BLaER1 (cell line): ENCODE data around the gene SRMS.
A peak's percentile ranks its signal among the peaks of the same experiment; 100 is the strongest.

ENCODE experiments used
- H3K27ac ChIP-seq: shearing (Covaris generic); formaldehyde crosslinking; 2 replicates; pipeline ENCODE4 v1.8.1; 2022
- H3K27me3 ChIP-seq: shearing (Covaris generic); formaldehyde crosslinking; 2 replicates; pipeline ENCODE4 v1.8.1; 2022
- H3K36me3 ChIP-seq: shearing (Covaris generic); formaldehyde crosslinking; 2 replicates; pipeline ENCODE4 v1.8.1; 2022
- H3K4me1 ChIP-seq: shearing (Covaris generic); formaldehyde crosslinking; 2 replicates; pipeline ENCODE4 v1.8.1; 2022
- H3K4me2 ChIP-seq: shearing (Covaris generic); formaldehyde crosslinking; 2 replicates; pipeline ENCODE4 v1.8.1; 2022
- H3K4me3 ChIP-seq: shearing (Covaris generic); formaldehyde crosslinking; 2 replicates; pipeline ENCODE4 v1.8.1; 2022
- H3K9ac ChIP-seq: shearing (Covaris generic); formaldehyde crosslinking; 2 replicates; pipeline ENCODE4 v1.8.1; 2022
- H3K9me3 ChIP-seq: shearing (Covaris generic); formaldehyde crosslinking; 2 replicates; pipeline ENCODE4 v1.8.1; 2022
- H4K20me1 ChIP-seq: shearing (Covaris generic); formaldehyde crosslinking; 2 replicates; pipeline ENCODE4 v1.8.1; 2022
- Cebpa-rat ChIP-seq: shearing (Covaris generic); IDR thresholded peaks from 2 replicates; pipeline ENCODE4 v1.8.1; 2022

Gene SRMS

DNA sequence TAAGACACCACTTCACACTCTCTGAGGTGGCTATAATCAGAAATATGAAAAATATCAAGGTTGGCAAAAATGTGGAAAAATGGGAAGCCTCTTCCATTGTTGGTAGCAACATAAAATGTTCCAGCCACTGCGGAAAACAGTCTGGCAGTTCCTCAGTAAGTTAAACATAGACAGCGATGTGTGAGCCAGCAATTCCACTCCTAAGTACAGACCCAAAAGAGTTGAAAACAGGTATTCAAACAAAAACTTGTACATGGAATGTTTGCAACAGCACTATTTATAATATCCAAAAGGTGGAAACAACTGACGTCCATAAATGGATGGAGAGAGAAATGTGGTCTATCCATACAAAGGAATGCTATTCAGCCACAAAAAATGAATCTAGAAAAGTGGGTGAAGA, 34.3 kb downstream of the SRMS start:
- H4K20me1 ChIP-seq: no peaks in the 10 kb centered on the region
- TF ChIP-seq Cebpa-rat: no peak
- H3K4me2 ChIP-seq: no peak overlapping the region
- H3K4me3 ChIP-seq: no peak overlapping the region
- H3K36me3 ChIP-seq: no peaks in the 10 kb centered on the region; the same call in 1 of the 2 replicates
- H3K9me3 ChIP-seq: peaks cover 27% of the 10 kb centered on the region
- H3K27me3 ChIP-seq: no peaks in the 10 kb centered on the region
- H3K27ac ChIP-seq: no peak overlapping the region
- H3K9ac ChIP-seq: no peak overlapping the region
- peaks cover 27% of the 10 kb centered on the region for H3K4me1 ChIP-seq

- no peaks in the 10 kb centered on the region for H4K20me1 ChIP-seq
- no peak overlapping the region for H3K27ac ChIP-seq
- no peak overlapping the region for H3K9ac ChIP-seq
- H3K36me3 ChIP-seq: no peaks in the 10 kb centered on the region
- TF ChIP-seq Cebpa-rat: no peak
- peaks cover 18% of the 10 kb centered on the region for H3K4me1 ChIP-seq
- H3K9me3 ChIP-seq: peaks cover 36% of the 10 kb centered on the region
- H3K4me3 ChIP-seq: no peak overlapping the region
- H3K27me3 ChIP-seq: 0 out of 2 replicates have a peak, but pooled peaks cover 4% of the 10 kb centered on the region
- no peak overlapping the region for H3K4me2 ChIP-seq
These were observed 38.4 kb downstream of the SRMS start for GRCh38 chr20:63509088-63509564.

- no peak for TF ChIP-seq Cebpa-rat
- H4K20me1 ChIP-seq: no peaks in the 10 kb centered on the region
- peaks cover 33% of the 10 kb centered on the region for H3K9me3 ChIP-seq
- no peak overlapping the region for H3K27ac ChIP-seq
- peak overlapping the region; percentile 23 for H3K4me2 ChIP-seq
- 0 out of 2 replicates have a peak, but pooled peaks cover 4% of the 10 kb centered on the region for H3K27me3 ChIP-seq
- H3K4me3 ChIP-seq: no peak overlapping the region
- no peak overlapping the region for H3K9ac ChIP-seq
- peaks cover 24% of the 10 kb centered on the region for H3K4me1 ChIP-seq
- no peaks in the 10 kb centered on the region for H3K36me3 ChIP-seq
These were observed 39.3 kb downstream of the SRMS start for GRCh38 chr20:63508072-63508768.

- H3K4me1 ChIP-seq: peaks cover 34% of the 10 kb centered on the region
- no peak overlapping the region for H3K4me2 ChIP-seq
- no peak overlapping the region for H3K9ac ChIP-seq
- no peak for TF ChIP-seq Cebpa-rat
- H3K9me3 ChIP-seq: peaks cover 30% of the 10 kb centered on the region
- no peak overlapping the region for H3K27ac ChIP-seq
- no peak overlapping the region for H3K4me3 ChIP-seq
- no peaks in the 10 kb centered on the region for H4K20me1 ChIP-seq
- 0 out of 2 replicates have a peak, but pooled peaks cover 4% of the 10 kb centered on the region for H3K27me3 ChIP-seq
- H3K36me3 ChIP-seq: no peaks in the 10 kb centered on the region
These were observed 40.3 kb downstream of the SRMS start for GRCh38 chr20:63507083-63507743.

- Histone ChIP-seq H4K20me1 (no peaks in the 10 kb centered on the region), H3K9me3 (peaks cover 30% of the 10 kb centered on the region), H3K9ac (no peak overlapping the region), H3K4me1 (peaks cover 43% of the 10 kb centered on the region), H3K27me3 (0 out of 2 replicates have a peak, but pooled peaks cover 4% of the 10 kb centered on the region), H3K27ac (no peak overlapping the region), H3K36me3 (no peaks in the 10 kb centered on the region), H3K4me2 (no peak overlapping the region), H3K4me3 (no peak overlapping the region)
- no peak for TF ChIP-seq Cebpa-rat
These were observed 41.8 kb downstream of the SRMS start for GRCh38 chr20:63505723-63506122.

DNA sequence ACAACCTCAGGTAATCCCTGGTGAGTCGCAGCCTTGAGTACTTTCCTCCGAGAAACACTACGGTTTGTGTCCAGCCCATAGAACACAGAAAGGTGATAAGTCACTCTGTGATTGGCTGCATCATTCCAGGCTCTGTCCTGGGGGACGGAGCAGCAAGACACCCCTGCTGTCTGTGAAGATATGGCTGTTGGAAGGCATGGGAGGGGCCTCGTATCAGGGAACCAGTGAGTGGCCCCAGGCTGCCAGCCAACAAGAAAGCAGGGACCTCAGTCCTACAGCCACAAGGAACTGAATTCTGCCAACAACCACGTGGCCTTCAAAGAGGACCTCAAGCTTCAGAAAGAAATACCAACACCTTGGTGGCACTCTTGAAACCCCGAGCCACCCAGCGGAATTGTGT, 42.3 kb downstream of the SRMS start:
- Histone ChIP-seq H3K4me1 (peaks cover 47% of the 10 kb centered on the region), H3K27me3 (0 out of 2 replicates have a peak, but pooled peaks cover 4% of the 10 kb centered on the region), H3K9me3 (peaks cover 30% of the 10 kb centered on the region), H3K27ac (no peak overlapping the region), H3K4me2 (no peak overlapping the region), H3K36me3 (no peaks in the 10 kb centered on the region), H3K4me3 (no peak overlapping the region), H4K20me1 (no peaks in the 10 kb centered on the region), H3K9ac (no peak overlapping the region)
- no peak for TF ChIP-seq Cebpa-rat

- Histone ChIP-seq H3K9ac (no peak overlapping the region), H3K27me3 (0 out of 2 replicates have a peak, but pooled peaks cover 4% of the 10 kb centered on the region), H3K4me2 (no peak overlapping the region), H3K4me1 (peaks cover 53% of the 10 kb centered on the region), H3K4me3 (no peak overlapping the region), H4K20me1 (no peaks in the 10 kb centered on the region), H3K27ac (no peak overlapping the region), H3K9me3 (peaks cover 30% of the 10 kb centered on the region), H3K36me3 (no peaks in the 10 kb centered on the region)
- no peak for TF ChIP-seq Cebpa-rat
These were observed 42.9 kb downstream of the SRMS start for GRCh38 chr20:63504642-63505041.

GRCh38 chr20:63503524-63503923, 44.0 kb downstream of the SRMS start:
- H3K9ac ChIP-seq: no peak overlapping the region

DNA sequence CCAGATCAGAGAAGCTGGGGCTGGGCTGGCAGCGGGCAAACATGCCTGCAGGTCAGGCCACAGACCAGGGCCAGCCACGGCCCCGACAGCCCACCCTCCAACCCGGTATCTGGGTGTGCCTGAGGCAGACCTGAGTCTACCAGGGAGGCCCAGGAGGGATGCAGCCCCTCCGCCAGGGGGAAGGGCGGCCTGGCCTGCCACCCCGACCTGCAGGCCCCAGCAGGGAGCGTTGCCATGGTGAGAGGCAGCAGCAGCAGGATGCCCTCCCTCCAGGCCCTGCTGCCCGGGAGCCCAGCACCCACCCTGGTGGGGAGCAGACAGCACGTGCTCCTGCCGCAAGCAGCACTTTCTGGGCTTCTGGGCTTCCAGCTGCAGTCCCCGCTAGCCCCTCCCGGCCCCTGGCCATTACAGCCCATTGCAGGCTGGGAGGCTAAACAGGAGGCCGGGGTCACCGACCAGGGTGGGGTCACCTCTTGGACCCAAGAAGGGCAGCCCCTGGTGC, 44.8 kb downstream of the SRMS start:
- Histone ChIP-seq H3K4me1 (peaks cover 55% of the 10 kb centered on the region), H3K36me3 (no peaks in the 10 kb centered on the region), H3K27ac (peak overlapping the region; percentile 61), H3K27me3 (peaks cover 9% of the 10 kb centered on the region; the same call in 1 of the 2 replicates), H3K9me3 (peaks cover 25% of the 10 kb centered on the region), H3K4me3 (no peak overlapping the region), H3K9ac (no peak overlapping the region), H4K20me1 (peaks cover 5% of the 10 kb centered on the region; the same call in 1 of the 2 replicates), H3K4me2 (peak overlapping the region; percentile 97)
- TF ChIP-seq Cebpa-rat: no peak

More at GRCh38 chr20:63503524-63503923, 44.0 kb downstream of the SRMS start:
- Histone ChIP-seq H3K27ac (no peak overlapping the region), H3K4me3 (no peak overlapping the region), H3K9me3 (peaks cover 29% of the 10 kb centered on the region), H3K36me3 (no peaks in the 10 kb centered on the region), H3K4me1 (peaks cover 57% of the 10 kb centered on the region), H3K27me3 (0 out of 2 replicates have a peak, but pooled peaks cover 4% of the 10 kb centered on the region), H4K20me1 (no peaks in the 10 kb centered on the region), H3K4me2 (peak overlapping the region; percentile 97)
- no peak for TF ChIP-seq Cebpa-rat
